GM12878 (cell line): ENCODE data around the gene LRBA. TPM values are rescaled to one million over a fixed set of nuclear protein-coding genes. Genes with fewer than 3 reads are reported as not detected.

Experiments used
- CBX5 ChIP-seq: sonication (generic); IDR thresholded peaks from 2 replicates; pipeline ENCODE4 v1.6.1; 2016; ENCODE audit warnings: low read depth, moderate library complexity, mild to moderate bottlenecking, inconsistent platforms
- ETV6 ChIP-seq, 2 experiments: fragments of 450-650 bp in 1 of 2; IDR thresholded peaks in 1 of 2; conservative IDR thresholded peaks in 1 of 2; 2 replicates each; pipeline ENCODE4 v1.6.1; 2014; ENCODE audit warnings: antibody characterized with exemption in 1 of 2, borderline replicate concordance in 1 of 2, low read depth in 1 of 2, mild to moderate bottlenecking in 1 of 2, moderate library complexity in 1 of 2
- IKZF2 ChIP-seq, 2 experiments: fragments of 450-650 bp; IDR thresholded peaks; 2 replicates each; pipeline ENCODE4 v1.6.1; 2017; ENCODE audit warnings: mild to moderate bottlenecking in 2 of 2, moderate library complexity in 2 of 2
- PRDM15 ChIP-seq: fragments of 450-650 bp; formaldehyde crosslinking; IDR thresholded peaks from 2 replicates; pipeline ENCODE4 v1.4.0; 2020; ENCODE audit warnings: mild to moderate bottlenecking, moderate library complexity
- RFX5 ChIP-seq: IDR thresholded peaks from 2 replicates; pipeline ENCODE4 v1.6.1; 2011; ENCODE audit warnings: low read depth, low read length, improper control_type of control experiment
- ZNF687 ChIP-seq: fragments of 450-650 bp; IDR thresholded peaks from 2 replicates; pipeline ENCODE4 v1.6.1; 2017; ENCODE audit warnings: mild to moderate bottlenecking, moderate library complexity
- polyA plus RNA-seq, 11 experiments: library from polyadenylated mRNA; depleted of rRNA in 4 of 11; unstranded in 6 of 11; stranded (reverse) in 5 of 11; fragments of >200 nt; fragmentation: Nextera tagmentation in 4 of 11; fragmentation: Illumina TruSeq in 1 of 11; extraction: Ambion mirVana in 4 of 11; extraction: Trizol in 1 of 11; gene quantifications; 1 replicate in 1 of 11; 2 replicates in 10 of 11; pipeline versions ENCODE4 v1.2.1 to v1.2.3, GENCODE V29; 2011 to 2016; ENCODE audit warnings: inconsistent platforms in 2 of 11, missing spikeins in 2 of 11, low read depth in 1 of 11
- total RNA-seq, 4 experiments: library from RNA; depleted of rRNA in 3 of 4; stranded (reverse); fragments of >200 nt in 3 of 4; fragmentation: Illumina TruSeq in 1 of 4; extraction: Trizol in 1 of 4; gene quantifications; 2 replicates each; pipeline versions ENCODE4 v1.2.1 to v1.2.3, GENCODE V29; 2013 to 2021

Gene LRBA
- total and polyA plus RNA-seq, 10 of the 15 experiments (the other 5 are each of a cell fraction or from before 2014, with no cell fraction given), result 20.3 to 93.4 (median 55.0) TPM

- no peak for TF ChIP-seq IKZF2 (IDR thresholded peaks at IDR 0.05)
- TF ChIP-seq PRDM15 (CRISPR knock-in tag), result no peak
- no peak for TF ChIP-seq CBX5
- no peak for TF ChIP-seq ETV6 (conservative IDR thresholded peaks at IDR 0.05 in 1 of 2, IDR thresholded peaks at IDR 0.05 in 1 of 2; ENCODE audit: borderline replicate concordance in 1 of 2, low read depth in 1 of 2)
- no peak for TF ChIP-seq RFX5
- TF ChIP-seq ZNF687, result no peak
- TF ChIP-seq, all 136 proteins: peak for 0
Measured at GRCh38 chr4:150714462-150715438, 300.3 kb downstream of the LRBA start (continued).
